DMS 273 treated with DMSO at 0.1 percent for 48 hours (cell line): ENCODE data around the gene FIBCD1.

Source experiments
- DNase-seq: peaks from one replicate; lab custom pipeline; 2025; lab: John Stamatoyannopoulos, UW

Gene FIBCD1

DNA sequence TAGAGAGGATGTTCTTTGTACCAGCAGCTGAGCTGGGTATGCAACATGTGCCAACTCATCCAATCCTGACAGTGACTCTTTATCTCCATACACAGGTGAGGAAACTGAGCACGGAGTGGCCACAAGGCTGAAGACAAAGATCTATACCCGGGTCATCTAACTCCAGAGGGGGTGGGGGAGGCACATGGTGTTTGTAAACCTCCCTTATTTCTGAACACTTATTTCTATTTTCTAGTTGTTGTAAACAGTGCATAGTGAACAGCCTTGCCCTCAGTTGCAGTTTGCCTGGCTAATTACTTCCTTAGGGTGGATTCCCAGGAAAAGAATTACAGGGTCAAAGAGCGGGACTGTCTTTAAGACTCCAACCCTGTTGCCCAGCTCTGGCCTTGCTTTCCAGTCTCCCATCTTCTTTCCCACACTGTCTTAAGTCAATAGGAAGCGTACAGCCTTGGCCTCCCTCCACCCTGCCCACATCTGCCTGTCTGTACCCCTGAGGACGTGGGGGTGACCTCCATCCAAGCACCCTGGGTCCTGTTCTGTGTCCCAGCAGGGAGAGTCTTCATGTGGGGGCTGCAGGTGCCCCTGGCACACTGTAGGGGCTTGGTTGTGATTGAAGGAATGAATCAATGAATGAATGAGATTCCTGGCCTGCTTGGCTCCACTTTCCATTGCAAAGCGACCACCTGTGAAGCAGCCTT is 13.2 kb upstream of the FIBCD1 start:
- DNase-seq = no peak

DNA sequence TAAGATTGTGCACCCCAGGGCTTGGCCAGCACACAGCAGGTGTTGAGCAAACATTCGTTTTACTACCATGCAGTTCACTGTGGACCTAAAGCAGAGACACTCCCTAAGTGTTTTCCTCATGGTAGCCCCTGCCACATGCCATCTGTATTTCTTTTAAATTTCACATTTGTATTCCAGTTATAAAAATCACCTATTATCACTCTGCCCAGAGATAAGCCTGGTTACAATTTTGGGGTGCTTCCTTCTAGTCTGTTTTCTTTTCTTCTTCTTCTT is 10.9 kb upstream of the FIBCD1 start:
- DNase-seq = no peak

DNA sequence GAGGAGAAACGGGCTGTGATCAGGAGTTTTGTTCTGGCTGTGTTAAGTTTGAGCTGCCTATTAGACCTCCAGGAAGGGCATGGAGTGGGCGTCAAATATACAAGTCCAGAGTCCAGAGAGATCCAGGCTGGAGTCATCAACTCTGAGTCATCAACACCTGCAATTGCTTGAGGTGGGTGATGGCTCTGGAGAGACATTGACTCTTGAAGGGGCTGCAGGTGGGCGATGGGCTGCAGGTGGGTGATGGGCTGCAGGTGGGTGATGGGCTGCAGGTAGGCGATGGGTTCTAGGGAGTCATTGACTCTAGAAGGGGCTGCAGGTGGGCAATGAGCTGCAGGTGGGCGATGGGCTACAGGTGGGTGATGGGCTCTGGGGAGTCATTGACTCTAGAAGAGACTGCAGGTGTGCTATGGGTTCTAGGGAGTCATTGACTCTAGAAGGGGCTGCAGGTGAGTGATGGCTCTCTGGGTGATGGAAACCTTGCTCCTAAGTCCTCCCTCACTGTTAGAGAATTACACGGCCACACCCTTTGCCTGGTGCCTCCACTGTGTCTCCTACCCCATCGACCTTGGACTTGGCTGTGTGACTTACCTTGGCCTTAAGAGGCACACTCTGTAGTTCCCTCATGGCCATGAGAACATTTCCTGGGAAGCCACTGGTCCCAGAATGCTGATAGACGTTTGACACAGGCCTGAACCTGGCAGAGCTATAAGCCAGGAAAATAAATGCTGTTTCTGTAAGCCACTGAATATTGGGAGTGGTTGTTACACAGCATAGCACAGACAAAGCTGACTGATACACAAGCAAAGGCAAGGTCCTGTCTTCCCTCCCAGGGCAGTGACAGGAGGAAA is 10.4 kb upstream of the FIBCD1 start:
- DNase-seq = no peak

DNA sequence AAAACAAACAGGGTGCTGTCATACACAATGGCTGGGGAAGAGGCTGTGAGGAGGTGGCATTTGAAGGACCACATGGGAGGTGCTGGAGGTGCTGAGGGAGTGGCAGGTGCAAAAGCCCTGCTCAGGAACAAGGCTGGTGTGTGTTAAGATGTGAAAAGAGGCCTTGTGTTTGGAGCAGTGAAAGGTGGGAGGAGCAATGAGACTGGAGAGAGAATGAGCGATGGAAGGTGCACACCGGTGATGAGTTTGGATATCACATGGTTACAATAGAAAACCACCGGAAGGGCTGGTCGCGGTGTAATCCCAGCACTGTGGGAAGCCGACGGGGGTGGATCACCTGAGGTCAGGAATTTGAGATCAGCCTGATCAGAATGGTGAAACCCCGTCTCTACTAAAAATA is 9.2 kb upstream of the FIBCD1 start:
- no peak for DNase-seq

DNA sequence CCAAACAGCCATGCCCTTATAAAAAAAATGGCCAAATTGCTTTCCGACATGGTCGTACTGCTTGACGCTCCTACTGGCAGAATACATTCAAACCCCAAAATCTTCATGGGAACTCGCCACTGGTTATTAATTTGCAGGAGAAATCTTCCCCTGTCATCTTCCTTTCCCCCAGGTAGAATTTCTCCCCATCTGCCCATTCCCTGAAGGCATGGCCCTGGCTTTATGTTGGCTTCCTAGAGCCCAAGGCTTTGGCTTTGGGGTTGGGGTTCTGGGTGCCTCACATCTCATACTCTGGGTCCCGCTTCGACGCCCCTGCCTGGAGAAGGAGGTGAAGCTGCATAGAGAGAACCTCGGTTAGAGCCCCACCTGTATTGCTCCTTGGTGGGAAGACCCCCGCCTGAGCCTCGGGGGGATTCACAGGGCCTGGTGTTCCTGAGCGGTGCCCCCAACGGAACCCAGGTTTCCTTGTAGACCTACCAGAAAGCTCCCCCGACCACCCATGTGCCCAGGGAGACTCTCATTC is 8.6 kb upstream of the FIBCD1 start:
- no peak for DNase-seq

DNA sequence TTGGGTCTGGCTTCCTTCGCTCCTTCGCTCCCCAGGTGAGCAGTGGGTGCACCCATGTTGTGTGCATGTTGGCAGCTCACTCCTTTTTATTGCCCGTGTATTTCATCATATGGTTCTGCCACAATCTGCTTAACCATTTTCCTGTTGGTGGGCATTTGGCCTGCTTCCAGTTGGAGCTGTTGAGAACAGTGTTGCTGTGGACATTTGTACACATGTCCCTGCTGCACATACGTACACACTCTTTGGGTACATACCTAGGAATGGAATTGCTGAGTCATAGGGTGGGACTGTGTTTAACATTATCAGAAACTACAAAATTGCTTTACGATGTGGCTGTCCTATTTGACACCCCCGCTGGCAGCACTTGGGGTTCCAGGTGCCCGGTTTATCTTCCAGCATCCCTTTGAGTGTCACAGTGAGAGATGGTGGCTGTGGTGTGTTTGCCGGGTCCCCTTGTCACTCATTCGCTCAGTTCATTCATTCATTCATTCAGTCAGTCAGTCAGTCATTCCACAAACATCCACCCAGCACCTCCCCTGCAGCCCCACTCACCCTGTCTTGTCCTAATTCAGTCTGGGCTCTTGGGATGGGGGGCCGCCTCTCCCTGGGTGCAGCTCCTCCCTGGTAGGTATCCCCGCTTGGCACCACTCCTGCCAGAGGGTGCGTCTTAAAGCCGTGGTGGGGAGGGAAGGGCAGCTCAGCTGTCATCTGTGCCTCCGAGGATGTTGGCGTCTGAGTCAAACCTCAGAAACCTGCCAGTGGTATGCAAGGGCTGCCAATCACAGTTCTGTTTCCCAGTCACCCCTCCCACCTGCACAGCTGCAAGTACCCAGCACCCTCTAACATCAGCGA is 7.9 kb upstream of the FIBCD1 start:
- DNase-seq = no peak

GRCh38 chr9:130945173-130945572 is 6.1 kb upstream of the FIBCD1 start:
- no peak for DNase-seq

DNA sequence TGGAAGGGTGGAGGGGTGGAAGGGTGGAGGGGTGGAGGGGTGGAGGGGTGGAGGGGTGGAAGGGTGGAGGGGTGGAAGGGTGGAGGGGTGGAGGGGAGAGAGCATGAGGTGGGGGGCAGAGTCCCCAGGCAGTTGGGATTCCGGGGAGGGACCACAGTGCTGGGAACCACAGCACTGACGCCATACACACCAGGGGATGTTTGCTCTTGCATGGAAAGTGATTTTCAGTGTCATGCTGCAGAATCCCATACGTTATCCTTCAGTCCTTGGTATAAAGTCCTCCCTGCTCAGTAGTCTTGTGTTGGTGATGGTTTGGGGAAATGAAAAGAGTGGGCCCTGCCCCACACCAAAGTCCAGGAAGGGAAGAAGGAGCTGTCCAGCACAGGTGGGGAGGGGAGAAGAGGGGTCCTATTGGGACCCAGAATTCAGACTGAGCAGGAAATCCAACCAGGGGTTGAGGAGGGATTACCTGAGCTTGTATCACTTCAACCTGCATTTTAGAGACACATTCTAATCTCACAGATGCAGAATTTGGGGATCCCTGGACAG is 5.5 kb upstream of the FIBCD1 start:
- DNase-seq = no peak

DNA sequence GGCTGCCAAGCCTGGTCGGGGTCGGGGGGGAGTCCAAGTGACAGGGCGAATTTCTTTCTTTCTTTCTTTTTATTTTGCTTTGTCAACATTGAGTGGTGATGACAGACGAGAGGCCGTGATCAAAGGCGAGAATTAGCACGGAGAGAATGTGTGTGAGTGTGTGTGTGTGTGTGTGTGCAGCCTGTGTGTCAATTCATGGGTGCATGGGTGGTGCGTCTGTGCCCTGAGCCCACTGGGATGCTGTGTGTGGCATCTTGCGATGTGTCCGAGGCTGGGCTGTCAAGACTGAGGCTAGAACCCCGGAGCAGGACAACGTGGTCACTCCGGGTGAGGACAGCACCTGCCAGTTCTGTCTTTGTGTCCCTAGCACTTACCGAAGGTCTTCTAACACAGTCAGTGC is 4.7 kb upstream of the FIBCD1 start:
- DNase-seq = no peak

DNA sequence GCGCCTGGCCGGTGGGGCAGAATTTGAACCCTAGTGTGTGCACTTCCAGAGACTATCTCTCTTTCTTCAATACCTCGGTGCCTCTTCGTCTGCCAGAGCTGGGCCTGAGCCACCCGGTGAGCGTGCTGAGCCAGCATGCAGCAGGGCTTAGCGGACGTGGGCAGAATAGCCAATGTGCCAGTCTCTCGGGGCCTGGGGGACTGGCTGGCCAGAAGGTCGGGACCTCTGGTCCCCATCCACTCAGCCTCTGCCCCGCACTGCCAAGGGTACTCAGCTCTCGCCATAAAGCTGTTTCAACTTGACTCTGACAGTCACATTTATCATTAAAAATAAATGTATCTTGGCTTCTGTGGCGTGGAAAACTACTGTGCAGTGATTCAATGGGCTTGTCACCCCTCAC is 4.2 kb upstream of the FIBCD1 start:
- no peak for DNase-seq

DNA sequence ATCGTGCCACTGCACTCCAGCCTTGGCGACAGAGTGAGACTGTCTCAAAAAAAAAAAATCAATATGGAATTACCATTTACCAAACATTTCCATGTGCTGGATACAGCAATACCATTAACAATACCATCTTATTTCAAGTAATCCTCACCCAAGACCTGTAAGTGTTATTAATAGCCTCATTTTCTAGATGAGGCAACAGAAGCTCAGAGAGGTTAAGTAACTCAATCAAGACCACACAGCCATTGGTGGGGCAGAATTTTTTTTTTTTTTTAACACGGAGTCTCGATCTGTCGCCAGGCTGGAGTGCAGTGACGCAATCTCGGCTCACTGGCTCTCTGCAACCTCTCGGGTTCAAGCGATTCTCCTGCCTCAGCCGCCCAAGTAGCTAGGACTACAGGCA is 3.6 kb upstream of the FIBCD1 start:
- no peak for DNase-seq

DNA sequence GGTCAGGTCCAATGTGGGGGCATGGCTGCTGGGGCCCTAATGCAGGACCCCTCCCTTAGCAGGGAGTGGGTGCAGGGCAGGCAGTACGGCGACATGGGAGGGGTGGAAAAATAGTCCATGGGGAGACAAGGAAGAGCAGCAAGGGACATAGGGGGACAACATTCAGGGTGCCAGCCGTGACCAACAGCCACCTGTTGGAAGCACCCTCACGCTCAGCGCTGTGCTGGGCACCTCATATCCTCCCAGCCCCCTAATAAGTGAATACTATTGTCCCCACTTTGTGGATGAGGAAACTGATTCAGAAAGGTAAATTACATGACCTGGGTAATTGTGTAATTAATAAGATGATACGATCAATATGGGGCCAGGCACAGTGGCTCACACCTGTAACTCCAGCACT is 3.0 kb upstream of the FIBCD1 start:
- no peak for DNase-seq

DNA sequence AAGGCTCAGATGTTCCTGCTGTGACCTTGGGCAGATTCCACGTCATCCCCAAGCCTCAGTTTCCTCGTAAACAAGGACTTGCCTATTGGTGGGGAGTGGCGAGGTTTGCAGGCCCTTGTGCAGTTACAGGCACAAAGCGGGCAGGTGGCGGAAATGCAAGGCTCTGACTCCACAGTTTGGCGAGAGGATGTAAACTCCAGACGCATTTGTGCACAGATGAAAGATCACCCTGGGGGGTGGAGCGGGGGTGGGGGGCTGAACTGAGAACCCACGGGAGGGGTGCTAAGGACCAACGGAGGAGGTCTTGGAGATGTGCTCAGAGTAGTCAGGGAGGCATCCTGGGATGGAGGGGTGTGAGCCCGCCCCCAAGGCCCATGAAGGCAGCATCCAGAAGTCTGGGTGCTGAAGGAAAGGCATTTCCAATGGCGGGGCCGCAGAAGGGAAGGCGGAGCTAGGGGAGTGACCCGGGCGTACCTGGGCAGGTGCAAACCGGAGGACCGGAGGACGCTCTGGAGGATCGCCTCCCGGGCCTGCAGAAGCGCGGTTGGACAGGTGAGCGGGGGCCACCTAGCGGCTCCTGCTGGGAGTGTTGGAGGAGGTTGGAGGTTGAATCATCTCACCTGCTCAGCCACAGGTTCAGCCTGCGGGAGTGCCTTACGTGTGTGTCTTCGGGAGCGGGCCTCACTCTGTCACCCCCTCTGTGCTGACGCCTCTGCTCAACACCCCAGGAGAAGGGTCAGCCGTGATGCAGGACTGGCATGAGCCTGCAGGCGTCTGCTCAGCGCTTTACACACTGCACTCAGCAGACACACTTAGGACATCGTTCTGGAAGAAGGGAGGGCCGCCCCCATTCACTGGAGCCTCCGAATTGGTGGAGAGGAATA is 1.9 kb upstream of the FIBCD1 start:
- no peak for DNase-seq

DNA sequence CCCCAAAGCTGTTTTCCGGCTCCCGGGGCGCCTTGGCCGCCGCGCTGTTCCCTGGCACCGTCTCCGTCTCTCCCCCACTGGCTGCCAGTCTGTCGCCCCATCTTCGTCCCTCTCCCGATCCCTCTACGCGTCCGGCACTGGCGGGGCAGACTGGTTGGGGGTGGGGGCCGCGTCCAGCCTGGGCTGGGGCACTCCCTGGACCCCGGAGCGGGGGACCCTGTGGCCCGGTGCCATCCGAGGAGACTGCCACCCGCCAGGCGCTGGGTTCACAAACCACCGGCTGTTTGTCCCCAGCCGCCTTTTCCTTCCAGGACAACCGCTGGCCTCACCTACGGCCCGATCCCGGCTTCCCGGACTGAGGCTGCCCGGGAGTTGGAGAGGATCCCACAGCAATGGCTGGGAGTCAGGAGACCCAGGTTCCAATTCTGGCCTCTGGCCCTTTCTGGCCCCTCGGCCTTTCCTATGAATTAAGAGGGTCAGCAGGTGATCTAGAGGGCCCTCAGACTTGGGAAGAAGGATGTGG is 1.0 kb upstream of the FIBCD1 start:
- DNase-seq = no peak

GRCh38 chr9:130939405-130940026 is 469 bp upstream of the FIBCD1 start:
- no peak for DNase-seq

- no peak for DNase-seq
These were observed 829 bp downstream of the FIBCD1 start for GRCh38 chr9:130938184-130938651.

DNA sequence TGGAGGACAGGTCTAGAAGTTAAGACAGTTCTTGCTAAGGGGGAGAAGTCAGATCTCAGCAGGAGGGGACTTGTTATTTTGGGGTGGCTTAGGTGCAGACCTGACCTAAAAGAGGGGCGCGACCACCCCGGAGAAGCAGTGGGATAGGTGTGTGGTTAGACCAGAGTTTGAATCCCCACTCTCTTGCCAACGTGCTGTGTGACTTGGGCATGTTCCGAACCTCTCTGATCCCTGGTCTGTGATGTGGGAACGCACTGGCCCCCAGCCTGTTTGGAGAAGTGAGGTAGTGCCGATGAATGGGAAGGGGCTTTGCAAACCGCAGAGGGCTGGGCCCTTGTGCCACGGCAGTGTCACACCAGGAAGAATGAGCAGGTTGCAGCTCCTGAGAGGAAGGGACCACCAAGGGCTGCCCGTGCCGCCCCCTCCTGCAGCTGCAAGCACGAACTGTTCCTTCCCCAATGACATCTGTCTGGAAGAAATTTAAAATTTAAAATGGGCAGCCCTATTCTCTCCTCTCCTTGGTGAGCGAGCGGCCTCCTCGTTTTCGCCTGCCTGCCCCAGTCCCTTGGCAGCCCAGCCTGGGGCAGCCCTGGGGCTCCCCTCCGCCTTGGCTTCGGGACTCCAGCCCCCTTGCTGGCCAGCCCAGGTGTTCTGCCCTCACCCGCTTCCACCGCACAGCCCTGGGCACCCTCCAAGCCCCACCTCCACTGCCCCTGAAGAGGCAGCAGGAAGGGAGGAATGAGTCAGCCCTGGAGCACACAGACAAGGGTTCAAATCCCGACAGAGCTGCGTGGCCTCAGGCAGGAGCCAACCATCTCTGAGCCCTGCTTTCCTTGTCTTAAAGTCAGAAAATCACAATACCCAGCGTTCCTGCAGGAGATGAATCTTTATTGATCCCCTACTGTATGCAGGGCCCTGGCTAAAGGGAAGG is 1.6 kb downstream of the FIBCD1 start:
- DNase-seq = no peak

DNA sequence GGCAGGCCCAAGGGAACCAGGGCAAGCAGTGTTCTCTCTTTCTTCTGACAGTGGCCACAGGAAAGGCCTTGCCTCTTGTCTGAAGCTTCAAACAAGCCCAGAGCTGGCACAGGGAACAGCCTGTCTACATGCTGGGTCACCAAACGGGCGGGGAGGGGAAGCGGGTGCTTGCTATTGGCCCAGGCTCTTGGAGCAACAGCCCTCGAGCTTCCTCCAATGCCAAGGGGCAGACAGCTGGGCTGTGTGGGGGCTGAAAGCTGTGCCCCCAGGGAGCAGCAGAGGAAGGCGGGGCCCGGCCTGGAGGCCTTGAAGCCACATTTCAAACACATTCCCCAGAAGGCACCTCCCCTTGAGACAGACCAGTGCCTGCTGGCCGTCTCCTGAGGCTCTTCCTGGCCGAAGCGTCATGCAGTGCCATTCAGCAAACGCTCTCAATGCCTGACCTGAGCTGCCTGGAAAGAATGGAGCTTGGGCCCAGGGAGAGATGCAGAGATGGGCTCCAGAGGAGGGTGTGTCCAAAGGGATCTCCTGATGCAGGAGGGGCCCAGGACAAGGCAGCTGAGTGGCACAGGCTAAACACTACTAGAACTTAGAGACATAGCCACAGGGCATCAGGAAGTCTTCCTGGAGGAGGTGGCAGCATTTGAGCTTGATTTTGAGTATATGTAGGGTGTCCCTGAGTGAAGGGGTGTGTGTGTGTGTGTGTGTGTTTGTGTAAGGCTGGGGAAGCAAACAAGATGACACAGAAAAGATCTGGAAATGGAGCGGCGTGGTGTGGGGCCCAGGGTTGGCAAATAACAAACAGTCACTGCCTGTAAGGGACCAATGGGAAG is 2.5 kb downstream of the FIBCD1 start:
- peak; percentile 83 for DNase-seq
